Vagina (tissue), 2 donors: ENCODE data around the gene DNAI1. TPM values are rescaled to one million over a fixed set of nuclear protein-coding genes. Genes with fewer than 3 reads are reported as not detected.

Experiments used
- DNase-seq, 2 donors: peaks; one replicate each; pipeline ENCODE4 v3.0.0-alpha.2; 2017; ENCODE audit errors: extremely low spot score in 2 of 2
- H3K27ac ChIP-seq: fragments of 200-600 bp; sonication (generic); one replicate; pipeline ENCODE4 v1.5.1; 2019
- H3K27me3 ChIP-seq: fragments of 200-600 bp; sonication (generic); one replicate; pipeline ENCODE4 v1.5.1; 2019
- H3K36me3 ChIP-seq, 2 donors: fragments of 200-600 bp; sonication (generic); one replicate each; pipeline ENCODE4 v1.5.1; 2017 to 2019
- H3K4me1 ChIP-seq: fragments of 200-600 bp; sonication (generic); one replicate; pipeline ENCODE4 v1.5.1; 2019
- H3K4me3 ChIP-seq, 2 donors: fragments of 200-600 bp; sonication (generic); 1 replicate in 1 of 2; 2 replicates in 1 of 2; pipeline ENCODE4 v1.5.1; 2016 to 2019
- H3K9me3 ChIP-seq: fragments of 200-600 bp; sonication (generic); one replicate; pipeline ENCODE4 v1.5.1; 2019
- CTCF ChIP-seq, 3 experiments: fragments of 450-650 bp in 2 of 3; fragments of 200-600 bp in 1 of 3; sonication (generic) in 1 of 3; IDR thresholded peaks; one replicate each; pipeline ENCODE4 v1.5.1; 2017 to 2019; ENCODE audit warnings: antibody characterized with exemption in 3 of 3, mild to moderate bottlenecking in 2 of 3, moderate library complexity in 2 of 3
- POLR2A ChIP-seq, 2 donors: fragments of 450-650 bp; IDR thresholded peaks; one replicate each; pipeline ENCODE4 v1.6.1; 2017; ENCODE audit warnings: antibody characterized with exemption in 2 of 2, mild to moderate bottlenecking in 2 of 2, moderate library complexity in 2 of 2
- POLR2AphosphoS5 ChIP-seq, 2 donors: sonication (generic); formaldehyde crosslinking; IDR thresholded peaks; one replicate each; pipeline ENCODE4 v1.9.0; 2017; ENCODE audit warnings: antibody characterized with exemption in 2 of 2, mild to moderate bottlenecking in 2 of 2, low read depth in 1 of 2; ENCODE audit not compliant: insufficient read depth in 1 of 2
- intact Hi-C: fragments of 100-400 bp; cut with DNase I; formaldehyde crosslinking; loops from one replicate; pipeline ENCODE4 v1.15.1; 2023
- total RNA-seq: library from RNA; depleted of rRNA; stranded (reverse); fragments of >200 nt; gene quantifications from one replicate; pipeline ENCODE4 v1.2.3, GENCODE V29; 2016

Gene DNAI1
- total RNA-seq, 1 donor from 2014 or later, result not detected

- H3K4me3 ChIP-seq, result no peak overlapping the region
- DNase-seq, result no peak
- H3K4me1 ChIP-seq, result peaks cover 6% of the 10 kb centered on the region
- intact Hi-C loops, result no loop called here
- no peaks in the 10 kb centered on the region for H3K36me3 ChIP-seq
- no peaks in the 10 kb centered on the region for H3K9me3 ChIP-seq
- no peak overlapping the region for H3K27ac ChIP-seq
- H3K27me3 ChIP-seq, result no peaks in the 10 kb centered on the region
- TF ChIP-seq POLR2A (IDR thresholded peaks at IDR 0.05) (no peak), POLR2AphosphoS5 (IDR thresholded peaks at IDR 0.05; ENCODE audit: insufficient read depth in 1 of 2, low read depth in 1 of 2) (no peak), CTCF (IDR thresholded peaks at IDR 0.05) (no peak)
Measured at GRCh38 chr9:34518896-34519295, 60.3 kb downstream of the DNAI1 start.

- Histone ChIP-seq H3K9me3 (no peaks in the 10 kb centered on the region), H3K27ac (no peak overlapping the region), H3K27me3 (no peaks in the 10 kb centered on the region), H3K36me3 (no peaks in the 10 kb centered on the region), H3K4me1 (peaks cover 6% of the 10 kb centered on the region), H3K4me3 (no peak overlapping the region)
- intact Hi-C loops, result no loop called here
- DNase-seq, result no peak
- TF ChIP-seq POLR2A (IDR thresholded peaks at IDR 0.05) (no peak), POLR2AphosphoS5 (IDR thresholded peaks at IDR 0.05; ENCODE audit: insufficient read depth in 1 of 2, low read depth in 1 of 2) (no peak), CTCF (IDR thresholded peaks at IDR 0.05) (no peak)
Measured at GRCh38 chr9:34519321-34520020, 60.9 kb downstream of the DNAI1 start.

GRCh38 chr9:34520096-34520495 is 61.5 kb downstream of the DNAI1 start:
- H3K4me3 ChIP-seq, result no peak overlapping the region
- intact Hi-C loops, result no loop called here
- H3K4me1 ChIP-seq, result peaks cover 6% of the 10 kb centered on the region
- TF ChIP-seq CTCF (IDR thresholded peaks at IDR 0.05) (no peak), POLR2AphosphoS5 (IDR thresholded peaks at IDR 0.05; ENCODE audit: insufficient read depth in 1 of 2, low read depth in 1 of 2) (no peak), POLR2A (IDR thresholded peaks at IDR 0.05) (no peak)
- H3K9me3 ChIP-seq, result no peaks in the 10 kb centered on the region
- H3K27me3 ChIP-seq, result no peaks in the 10 kb centered on the region
- no peak overlapping the region for H3K27ac ChIP-seq
- DNase-seq, result no peak
- no peaks in the 10 kb centered on the region for H3K36me3 ChIP-seq

GRCh38 chr9:34520505-34521385 is 62.1 kb downstream of the DNAI1 start:
- H3K4me1 ChIP-seq, result peaks cover 6% of the 10 kb centered on the region
- no peak overlapping the region for H3K4me3 ChIP-seq
- H3K9me3 ChIP-seq, result no peaks in the 10 kb centered on the region
- no peaks in the 10 kb centered on the region for H3K27me3 ChIP-seq
- DNase-seq, result no peak
- TF ChIP-seq POLR2A (IDR thresholded peaks at IDR 0.05) (no peak), POLR2AphosphoS5 (IDR thresholded peaks at IDR 0.05; ENCODE audit: insufficient read depth in 1 of 2, low read depth in 1 of 2) (no peak), CTCF (IDR thresholded peaks at IDR 0.05) (no peak)
- H3K36me3 ChIP-seq, result no peaks in the 10 kb centered on the region
- no peak overlapping the region for H3K27ac ChIP-seq
- intact Hi-C loops, result no loop called here
